Measurements from ENCODE around the gene GRAMD1B.
A peak's percentile ranks its signal among the peaks of the same experiment; 100 is the strongest.
"Not testable (repeated sequence)": the region's sequence is repeated elsewhere in the genome, so short reads cannot be mapped to it uniquely, and the experiment has no call there.

The GRAMD1B gene

GRCh38 chr11:123654566-123655081 lies 224.6 kb downstream of the GRAMD1B start, which contains the start of gene SCN3B:
Gene SCN3B (minus strand): TSS chr11:123654624. CDS start chr11:123653801, 823 bp downstream.
- ChIA-PET CTCF (interaction anchor here (1.2 to 5.2 kb wide), 4 partner anchors 10 to 86 kb away, joined by 3 to 27 read pairs (median 10); no protein-coding TSS in a partner anchor), POLR2A (no interaction called here)

GRCh38 chr11:123659311-123659710 lies 229.2 kb downstream of the GRAMD1B start:
- POLR2A ChIA-PET, result no interaction called here
- no peak overlapping the region for H3K4me3 ChIP-seq (ENCODE audit: low read depth, low read length)
- TF ChIP-seq CTCF (IDR thresholded peaks at IDR 0.05; ENCODE audit: insufficient read depth, low read length, missing control alignments), result no peak
- no peak for DNase-seq (ENCODE audit: low read depth, low spot score)
- CTCF ChIA-PET, result interaction anchor here (0.7 to 0.9 kb wide), 2 partner anchors 22 to 48 kb away, joined by 3 to 4 read pairs; no protein-coding TSS in a partner anchor

More at GRCh38 chr11:123654566-123655081, 224.6 kb downstream of the GRAMD1B start, which contains the start of gene SCN3B:
- DNase-seq (ENCODE audit: low read depth, low spot score), result no peak
- peak within 1 kb of the TSS; percentile 62 for H3K4me3 ChIP-seq (ENCODE audit: low read depth, low read length)
- TF ChIP-seq CTCF (IDR thresholded peaks at IDR 0.05; ENCODE audit: insufficient read depth, low read length, missing control alignments), result no peak

GRCh38 chr11:123659965-123660364 lies 229.9 kb downstream of the GRAMD1B start:
- DNase-seq (ENCODE audit: low read depth, low spot score); CTCF ChIA-PET; H3K4me3 ChIP-seq (ENCODE audit: low read depth, low read length); POLR2A ChIA-PET: not testable (repeated sequence)

- H3K4me3 ChIP-seq (ENCODE audit: low read depth, low read length), result no peak overlapping the region
- DNase-seq (ENCODE audit: low read depth, low spot score), result no peak
- TF ChIP-seq CTCF (IDR thresholded peaks at IDR 0.05; ENCODE audit: insufficient read depth, low read length, missing control alignments), result no peak
- ChIA-PET POLR2A (no interaction called here), CTCF (no interaction called here)
Measured at GRCh38 chr11:123665306-123665705, 235.2 kb downstream of the GRAMD1B start.

GRCh38 chr11:123670081-123670480 lies 240.0 kb downstream of the GRAMD1B start:
- CTCF ChIA-PET, result no interaction called here
- DNase-seq (ENCODE audit: low read depth, low spot score), result no peak
- H3K4me3 ChIP-seq (ENCODE audit: low read depth, low read length), result no peak overlapping the region
- TF ChIP-seq CTCF (IDR thresholded peaks at IDR 0.05; ENCODE audit: insufficient read depth, low read length, missing control alignments), result no peak
- POLR2A ChIA-PET, result no interaction called here

GRCh38 chr11:123671534-123671933 lies 241.5 kb downstream of the GRAMD1B start:
- no peak for TF ChIP-seq CTCF (IDR thresholded peaks at IDR 0.05; ENCODE audit: insufficient read depth, low read length, missing control alignments)
- DNase-seq (ENCODE audit: low read depth, low spot score), result no peak
- POLR2A ChIA-PET, result no interaction called here
- CTCF ChIA-PET, result interaction anchor here (1.5 kb wide), 1 partner anchor 39 kb away, joined by 7 read pairs; no protein-coding TSS in a partner anchor
- no peak overlapping the region for H3K4me3 ChIP-seq (ENCODE audit: low read depth, low read length)

- no peak for DNase-seq (ENCODE audit: low read depth, low spot score)
- POLR2A ChIA-PET, result no interaction called here
- H3K4me3 ChIP-seq (ENCODE audit: low read depth, low read length), result no peak overlapping the region
- CTCF ChIA-PET, result no interaction called here
- no peak for TF ChIP-seq CTCF (IDR thresholded peaks at IDR 0.05; ENCODE audit: insufficient read depth, low read length, missing control alignments)
Measured at GRCh38 chr11:123672568-123672967, 242.5 kb downstream of the GRAMD1B start.

All from AG04449 (cell line).